GM19468 (cell line): ENCODE data around the gene COL6A5.
"Not testable (repeated sequence)": the region's sequence is repeated elsewhere in the genome, so short reads cannot be mapped to it uniquely, and the experiment has no call there.

Source experiments
- ATAC-seq: cut with Tn5 transposase; IDR thresholded peaks from one replicate; pipeline ENCODE4 v1.9.1; 2021; ENCODE audit warnings: mild to moderate bottlenecking, moderate library complexity, moderate number of reproducible peaks; ENCODE audit not compliant: unreplicated experiment; ENCODE audit errors: extremely low read depth

The COL6A5 gene

GRCh38 chr3:130345487-130346079 is at the start of gene COL6A5:
TSS of gene COL6A5 (plus strand) at chr3:130345672. CDS start at chr3:130373639, 27,967 bp downstream.
- no peak for ATAC-seq

- ATAC-seq, result no peak
Observed at GRCh38 chr3:130299531-130299930, 45.9 kb upstream of the COL6A5 start.

DNA sequence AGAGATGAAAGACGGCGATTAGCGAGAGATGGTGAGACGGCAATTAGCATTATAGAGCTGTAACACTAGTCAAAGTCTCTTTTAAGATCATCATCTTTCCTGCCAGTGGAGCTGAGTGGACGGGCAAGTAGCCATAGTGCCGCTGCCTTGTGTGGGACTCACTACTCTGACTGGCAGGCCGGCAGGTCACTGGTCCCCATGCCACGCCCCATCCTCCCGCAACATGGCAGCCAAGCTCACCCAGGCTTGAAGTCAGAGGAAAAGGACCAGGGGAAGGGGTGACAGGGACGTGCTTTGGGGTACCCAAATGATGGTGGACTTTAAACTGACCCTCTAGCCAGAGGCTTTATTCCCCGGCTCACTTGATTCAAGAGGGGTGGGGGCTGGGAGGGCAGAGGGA is 44.6 kb upstream of the COL6A5 start:
- no peak for ATAC-seq

GRCh38 chr3:130310109-130310508 is 35.4 kb upstream of the COL6A5 start:
- no peak for ATAC-seq

DNA sequence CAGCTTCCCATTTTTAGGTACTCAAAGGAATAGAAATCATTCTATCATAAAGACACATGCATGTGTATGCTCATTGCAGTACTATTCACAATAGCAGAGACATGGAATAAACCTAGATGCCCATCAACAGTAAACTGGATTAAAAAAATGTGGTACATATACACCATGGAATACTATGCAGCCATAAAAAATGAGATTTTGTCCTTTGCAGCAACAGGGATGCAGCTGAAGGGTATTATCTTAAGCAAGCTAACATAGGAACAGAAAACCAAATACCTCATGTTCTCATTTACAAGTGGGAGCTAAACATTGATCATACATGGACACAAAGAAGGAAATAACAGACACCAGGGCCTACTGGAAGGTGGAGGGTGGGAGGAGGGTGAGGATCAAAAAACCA is 33.1 kb upstream of the COL6A5 start:
- ATAC-seq, result no peak

DNA sequence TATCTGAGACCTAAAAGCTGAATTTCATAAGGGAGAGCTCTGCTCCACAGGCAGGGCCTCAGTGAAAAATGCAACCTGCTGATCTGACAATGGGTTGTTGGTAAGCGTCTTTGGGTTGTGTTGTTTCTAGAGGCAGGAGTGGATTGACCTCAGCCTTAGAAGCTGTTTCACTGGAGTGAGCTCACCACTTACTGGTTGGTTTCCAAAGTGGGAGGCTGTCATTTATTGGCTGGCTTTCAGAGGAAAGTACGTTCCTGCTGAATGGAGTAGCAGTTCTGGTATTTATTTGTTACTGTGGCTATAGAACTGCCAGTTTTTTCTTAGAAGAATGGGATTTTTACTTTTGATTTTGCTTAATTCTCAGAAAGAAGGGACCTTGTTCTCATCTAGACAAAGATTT is 29.3 kb upstream of the COL6A5 start:
- ATAC-seq, result no peak

GRCh38 chr3:130323503-130323902 is 22.0 kb upstream of the COL6A5 start:
- no peak for ATAC-seq

- no peak for ATAC-seq
Observed at GRCh38 chr3:130340766-130341165, 4.7 kb upstream of the COL6A5 start.

DNA sequence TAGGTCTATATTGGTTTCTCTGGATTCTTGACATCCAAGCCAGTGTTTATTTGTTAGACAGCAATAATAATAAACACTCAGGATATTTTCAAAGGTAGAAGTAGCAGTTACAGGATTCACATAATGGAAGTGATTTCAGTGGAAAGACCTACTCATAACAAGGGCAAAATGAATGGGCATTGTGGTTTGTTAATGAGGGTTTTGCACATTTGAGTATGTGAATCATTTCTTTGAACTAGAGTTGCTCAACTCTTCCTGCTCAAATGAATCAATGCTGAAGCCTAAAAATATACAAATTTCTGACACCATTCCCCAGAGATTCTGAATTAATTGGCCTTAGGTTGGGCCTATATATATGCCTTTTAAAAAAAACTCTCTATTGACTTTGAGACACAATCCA is 4.1 kb upstream of the COL6A5 start:
- ATAC-seq, result no peak

GRCh38 chr3:130341882-130342281 is 3.6 kb upstream of the COL6A5 start:
- ATAC-seq, result no peak

- ATAC-seq, result no peak
Observed at GRCh38 chr3:130342821-130343661, 2.4 kb upstream of the COL6A5 start.

- ATAC-seq, result not testable (repeated sequence)
Observed at GRCh38 chr3:130348258-130348657, 2.8 kb downstream of the COL6A5 start.

GRCh38 chr3:130354430-130354829 is 9.0 kb downstream of the COL6A5 start:
- no peak for ATAC-seq

- ATAC-seq, result no peak
Observed at GRCh38 chr3:130374033-130374432, 28.6 kb downstream of the COL6A5 start.

- no peak for ATAC-seq
Observed at GRCh38 chr3:130374908-130375307, 29.4 kb downstream of the COL6A5 start.

DNA sequence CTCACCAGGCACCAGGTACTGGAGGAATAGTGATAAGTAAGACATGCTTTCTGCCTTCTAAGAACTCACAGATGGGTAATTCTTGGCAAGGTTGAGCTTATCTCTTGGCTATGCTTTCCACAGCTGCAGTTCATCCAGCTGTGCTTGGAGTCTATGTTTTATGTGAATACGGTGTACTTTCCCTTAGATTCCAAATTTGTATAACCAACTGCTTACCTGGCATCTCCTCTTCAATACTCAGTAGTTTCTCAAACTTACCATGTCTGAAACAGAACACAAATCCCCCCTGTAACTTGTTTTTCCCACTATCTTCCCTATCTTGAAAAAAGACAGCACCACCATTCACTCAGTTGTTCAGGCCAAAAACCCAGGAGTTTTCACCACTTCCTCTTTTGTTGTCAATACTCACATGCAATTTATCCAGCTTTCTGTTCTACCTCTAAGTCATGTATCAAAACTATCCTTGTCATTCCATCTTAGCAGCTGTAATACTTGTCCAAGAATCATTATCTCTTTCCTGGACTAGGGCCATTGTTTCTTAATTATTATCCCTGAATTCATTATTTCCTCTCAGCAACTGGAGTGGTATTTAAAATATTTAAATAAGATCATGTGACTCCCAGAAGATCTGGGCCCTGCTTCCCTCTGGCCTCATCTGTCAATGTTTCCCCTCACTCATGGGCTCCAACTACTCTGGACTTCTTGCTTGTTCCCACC is 32.6 kb downstream of the COL6A5 start:
- no peak for ATAC-seq

- no peak for ATAC-seq
Observed at GRCh38 chr3:130378677-130379191, 33.3 kb downstream of the COL6A5 start.

GRCh38 chr3:130379274-130379673 is 33.8 kb downstream of the COL6A5 start:
- no peak for ATAC-seq

- no peak for ATAC-seq
Observed at GRCh38 chr3:130380398-130380797, 34.9 kb downstream of the COL6A5 start.

GRCh38 chr3:130383424-130383823 is 38.0 kb downstream of the COL6A5 start:
- ATAC-seq, result no peak

- ATAC-seq, result no peak
Observed at GRCh38 chr3:130384476-130385025, 39.1 kb downstream of the COL6A5 start.
